NCI-H146 treated with DMSO at 0.1 percent for 48 hours (cell line): ENCODE results near the gene CSTF1.

Source experiments
- DNase-seq: peaks from one replicate; lab custom pipeline; 2025; ENCODE audit not compliant: unreplicated experiment; lab: John Stamatoyannopoulos, UW

CSTF1 gene

DNA sequence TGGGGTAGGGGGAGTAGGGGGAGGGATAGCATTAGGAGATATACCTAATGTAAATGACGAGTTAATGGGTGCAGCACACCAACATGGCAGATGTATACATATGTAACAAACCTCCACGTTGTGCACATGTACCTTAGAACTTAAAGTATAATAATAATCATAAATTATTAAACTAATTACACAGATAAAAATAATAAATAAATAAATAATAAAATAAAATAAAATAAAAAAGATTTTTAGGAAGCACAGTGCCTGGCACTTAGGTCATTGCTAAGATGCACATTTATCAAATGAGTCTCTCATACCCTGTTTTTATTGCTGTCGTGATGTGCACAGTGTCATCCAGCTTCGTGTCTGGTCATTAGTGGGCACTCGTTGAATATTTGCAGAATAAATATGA lies 57.0 kb downstream of the CSTF1 start:
- no peak for DNase-seq

- no peak for DNase-seq
Measured at GRCh38 chr20:56451056-56451765, 58.8 kb downstream of the CSTF1 start.

DNA sequence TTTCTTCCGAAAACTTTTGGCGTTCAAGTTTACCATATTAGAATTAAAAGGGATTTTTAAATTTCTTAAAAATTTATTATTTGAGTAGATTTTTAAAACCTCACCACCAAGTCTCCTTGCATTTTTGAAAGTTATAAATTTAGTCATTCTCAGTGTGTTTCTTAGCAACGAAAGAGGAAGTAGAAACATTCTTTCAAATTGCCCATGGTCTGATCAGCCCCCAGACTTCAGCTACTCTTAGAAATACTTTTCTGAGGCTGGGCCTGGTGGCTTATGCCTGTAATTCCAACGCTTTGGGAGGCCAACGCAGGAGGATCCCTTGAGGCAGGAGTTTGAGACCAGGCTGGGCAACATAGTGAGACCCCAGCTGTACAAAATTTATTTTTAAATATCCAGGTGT lies 60.9 kb downstream of the CSTF1 start:
- DNase-seq: no peak

GRCh38 chr20:56454754-56455153 lies 62.3 kb downstream of the CSTF1 start:
- no peak for DNase-seq
